HepG2 (cell line): Measurements from ENCODE around the gene KLHL33. TPM values are rescaled to one million over a fixed set of nuclear protein-coding genes. Genes with fewer than 3 reads are reported as not detected.

Experiments used
- FOSL1 ChIP-seq: sonication (generic); formaldehyde crosslinking; IDR thresholded peaks from 2 replicates; pipeline ENCODE4 v1.9.0; 2021; ENCODE audit warnings: missing genetic modification reagents, borderline replicate concordance
- RXRB ChIP-seq: IDR thresholded peaks from 2 replicates; pipeline ENCODE4 v1.6.1; 2016; ENCODE audit warnings: borderline replicate concordance, missing genetic modification reagents, missing compliant biosample characterization
- ZNF7 ChIP-seq: IDR thresholded peaks from 2 replicates; pipeline ENCODE4 v1.6.1; 2016; ENCODE audit warnings: missing biosample characterization, missing genetic modification reagents
- polyA plus RNA-seq, 8 experiments: library from polyadenylated mRNA; depleted of rRNA in 3 of 8; stranded (reverse) in 7 of 8; unstranded in 1 of 8; fragments of >200 nt; fragmentation: Illumina TruSeq in 4 of 8; extraction: Trizol in 4 of 8; gene quantifications; 2 replicates each; pipeline versions ENCODE4 v1.2.1 to v1.2.3, GENCODE V29; 2011 to 2016; ENCODE audit warnings: low read depth in 4 of 8, missing spikeins in 1 of 8, mixed read lengths in 1 of 8; ENCODE audit not compliant: insufficient read depth in 1 of 8
- total RNA-seq, 5 experiments: library from RNA; depleted of rRNA; stranded (reverse); fragments of >200 nt; fragmentation: Illumina TruSeq; extraction: Trizol; gene quantifications; 2 replicates each; pipeline ENCODE4 v1.2.3, GENCODE V29; 2016; ENCODE audit warnings: low read depth in 1 of 5
- TF ChIP-seq, protein P1 (sequence below): sonication (generic); formaldehyde crosslinking; IDR thresholded peaks from 2 replicates; pipeline ENCODE4 v1.5.0; 2020; ENCODE audit warnings: mild to moderate bottlenecking, missing genetic modification reagents, borderline replicate concordance
- TF ChIP-seq, protein P2 (sequence below): sonication (generic); formaldehyde crosslinking; IDR thresholded peaks from 2 replicates; pipeline ENCODE4 v1.4.0; 2020; ENCODE audit warnings: mild to moderate bottlenecking, missing genetic modification reagents
- TF ChIP-seq, protein P3 (sequence below): IDR thresholded peaks from 2 replicates; pipeline ENCODE4 v1.6.1; 2016; ENCODE audit warnings: low read depth, missing genetic modification reagents, missing compliant biosample characterization
- TF ChIP-seq, protein P4 (sequence below): sonication (generic); formaldehyde crosslinking; IDR thresholded peaks from 2 replicates; pipeline ENCODE4 v1.4.0; 2020; ENCODE audit warnings: missing genetic modification reagents
- TF ChIP-seq, protein P5 (sequence below): sonication (generic); formaldehyde crosslinking; IDR thresholded peaks from 2 replicates; pipeline ENCODE4 v1.4.0; 2020; ENCODE audit warnings: mild to moderate bottlenecking, low read depth, missing genetic modification reagents

KLHL33 gene
- total and polyA plus RNA-seq, 2 of the 13 experiments (the other 11 are each of a cell fraction or from before 2014, with no cell fraction given): not detected

DNA sequence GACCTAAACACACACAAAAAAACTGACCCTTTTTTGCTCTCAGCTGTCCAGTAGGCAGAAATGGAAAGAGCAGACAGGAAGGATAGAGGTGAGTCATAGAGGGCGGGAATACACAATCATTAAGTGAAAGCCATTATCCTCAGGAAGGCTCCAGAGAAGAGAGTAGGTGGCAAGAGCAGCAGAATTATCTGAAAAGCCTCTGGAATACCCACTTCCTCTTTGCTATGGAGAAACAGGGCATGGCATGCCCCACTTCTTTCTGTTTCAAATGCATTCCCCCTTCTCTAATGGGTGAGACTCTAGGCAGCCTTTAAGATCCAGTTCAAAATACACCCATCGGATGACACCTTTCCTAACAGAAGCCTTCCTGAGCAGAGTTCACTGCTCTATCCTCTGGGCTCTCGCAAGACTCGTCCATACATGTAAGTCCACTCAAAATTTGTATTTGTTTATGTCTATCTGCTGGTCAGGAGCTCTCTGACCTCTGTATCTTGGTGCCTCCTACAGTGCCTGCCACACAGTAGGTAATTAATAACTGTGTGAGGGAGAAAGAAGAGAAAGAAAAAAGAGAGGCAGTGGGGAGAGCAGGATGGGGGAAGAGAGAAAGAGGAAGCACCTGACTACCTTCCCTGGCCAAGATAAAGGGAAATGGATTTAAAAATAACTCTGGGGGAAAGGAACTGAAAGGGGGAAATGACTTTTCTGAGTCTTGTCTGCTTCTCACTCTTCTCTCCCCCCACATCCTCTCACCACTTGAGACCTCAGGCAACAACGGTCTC, 8.5 kb downstream of the KLHL33 start (continued):
- TF ChIP-seq, protein P1, sequence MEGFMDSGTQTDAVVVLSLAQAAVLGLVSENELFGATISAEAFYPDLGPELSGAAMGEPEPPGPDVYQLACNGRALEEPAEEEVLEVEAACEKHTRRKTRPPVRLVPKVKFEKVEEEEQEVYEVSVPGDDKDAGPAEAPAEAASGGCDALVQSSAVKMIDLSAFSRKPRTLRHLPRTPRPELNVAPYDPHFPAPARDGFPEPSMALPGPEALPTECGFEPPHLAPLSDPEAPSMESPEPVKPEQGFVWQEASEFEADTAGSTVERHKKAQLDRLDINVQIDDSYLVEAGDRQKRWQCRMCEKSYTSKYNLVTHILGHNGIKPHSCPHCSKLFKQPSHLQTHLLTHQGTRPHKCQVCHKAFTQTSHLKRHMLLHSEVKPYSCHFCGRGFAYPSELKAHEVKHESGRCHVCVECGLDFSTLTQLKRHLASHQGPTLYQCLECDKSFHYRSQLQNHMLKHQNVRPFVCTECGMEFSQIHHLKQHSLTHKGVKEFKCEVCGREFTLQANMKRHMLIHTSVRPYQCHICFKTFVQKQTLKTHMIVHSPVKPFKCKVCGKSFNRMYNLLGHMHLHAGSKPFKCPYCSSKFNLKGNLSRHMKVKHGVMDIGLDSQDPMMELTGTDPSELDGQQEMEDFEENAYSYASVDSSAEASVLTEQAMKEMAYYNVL (CRISPR knock-in tag): peak; percentile 60; the same call in 1 of the 2 replicates
- TF ChIP-seq ZNF7 (CRISPR knock-in tag) (no peak), RXRB (CRISPR knock-in tag) (peak; percentile 28; the same call in 1 of the 2 replicates), FOSL1 (CRISPR knock-in tag) (peak; percentile 66; the same call in 1 of the 2 replicates)
- TF ChIP-seq, protein P2, sequence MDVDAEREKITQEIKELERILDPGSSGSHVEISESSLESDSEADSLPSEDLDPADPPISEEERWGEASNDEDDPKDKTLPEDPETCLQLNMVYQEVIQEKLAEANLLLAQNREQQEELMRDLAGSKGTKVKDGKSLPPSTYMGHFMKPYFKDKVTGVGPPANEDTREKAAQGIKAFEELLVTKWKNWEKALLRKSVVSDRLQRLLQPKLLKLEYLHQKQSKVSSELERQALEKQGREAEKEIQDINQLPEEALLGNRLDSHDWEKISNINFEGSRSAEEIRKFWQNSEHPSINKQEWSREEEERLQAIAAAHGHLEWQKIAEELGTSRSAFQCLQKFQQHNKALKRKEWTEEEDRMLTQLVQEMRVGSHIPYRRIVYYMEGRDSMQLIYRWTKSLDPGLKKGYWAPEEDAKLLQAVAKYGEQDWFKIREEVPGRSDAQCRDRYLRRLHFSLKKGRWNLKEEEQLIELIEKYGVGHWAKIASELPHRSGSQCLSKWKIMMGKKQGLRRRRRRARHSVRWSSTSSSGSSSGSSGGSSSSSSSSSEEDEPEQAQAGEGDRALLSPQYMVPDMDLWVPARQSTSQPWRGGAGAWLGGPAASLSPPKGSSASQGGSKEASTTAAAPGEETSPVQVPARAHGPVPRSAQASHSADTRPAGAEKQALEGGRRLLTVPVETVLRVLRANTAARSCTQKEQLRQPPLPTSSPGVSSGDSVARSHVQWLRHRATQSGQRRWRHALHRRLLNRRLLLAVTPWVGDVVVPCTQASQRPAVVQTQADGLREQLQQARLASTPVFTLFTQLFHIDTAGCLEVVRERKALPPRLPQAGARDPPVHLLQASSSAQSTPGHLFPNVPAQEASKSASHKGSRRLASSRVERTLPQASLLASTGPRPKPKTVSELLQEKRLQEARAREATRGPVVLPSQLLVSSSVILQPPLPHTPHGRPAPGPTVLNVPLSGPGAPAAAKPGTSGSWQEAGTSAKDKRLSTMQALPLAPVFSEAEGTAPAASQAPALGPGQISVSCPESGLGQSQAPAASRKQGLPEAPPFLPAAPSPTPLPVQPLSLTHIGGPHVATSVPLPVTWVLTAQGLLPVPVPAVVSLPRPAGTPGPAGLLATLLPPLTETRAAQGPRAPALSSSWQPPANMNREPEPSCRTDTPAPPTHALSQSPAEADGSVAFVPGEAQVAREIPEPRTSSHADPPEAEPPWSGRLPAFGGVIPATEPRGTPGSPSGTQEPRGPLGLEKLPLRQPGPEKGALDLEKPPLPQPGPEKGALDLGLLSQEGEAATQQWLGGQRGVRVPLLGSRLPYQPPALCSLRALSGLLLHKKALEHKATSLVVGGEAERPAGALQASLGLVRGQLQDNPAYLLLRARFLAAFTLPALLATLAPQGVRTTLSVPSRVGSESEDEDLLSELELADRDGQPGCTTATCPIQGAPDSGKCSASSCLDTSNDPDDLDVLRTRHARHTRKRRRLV (CRISPR knock-in tag): no peak
- TF ChIP-seq, protein P3, sequence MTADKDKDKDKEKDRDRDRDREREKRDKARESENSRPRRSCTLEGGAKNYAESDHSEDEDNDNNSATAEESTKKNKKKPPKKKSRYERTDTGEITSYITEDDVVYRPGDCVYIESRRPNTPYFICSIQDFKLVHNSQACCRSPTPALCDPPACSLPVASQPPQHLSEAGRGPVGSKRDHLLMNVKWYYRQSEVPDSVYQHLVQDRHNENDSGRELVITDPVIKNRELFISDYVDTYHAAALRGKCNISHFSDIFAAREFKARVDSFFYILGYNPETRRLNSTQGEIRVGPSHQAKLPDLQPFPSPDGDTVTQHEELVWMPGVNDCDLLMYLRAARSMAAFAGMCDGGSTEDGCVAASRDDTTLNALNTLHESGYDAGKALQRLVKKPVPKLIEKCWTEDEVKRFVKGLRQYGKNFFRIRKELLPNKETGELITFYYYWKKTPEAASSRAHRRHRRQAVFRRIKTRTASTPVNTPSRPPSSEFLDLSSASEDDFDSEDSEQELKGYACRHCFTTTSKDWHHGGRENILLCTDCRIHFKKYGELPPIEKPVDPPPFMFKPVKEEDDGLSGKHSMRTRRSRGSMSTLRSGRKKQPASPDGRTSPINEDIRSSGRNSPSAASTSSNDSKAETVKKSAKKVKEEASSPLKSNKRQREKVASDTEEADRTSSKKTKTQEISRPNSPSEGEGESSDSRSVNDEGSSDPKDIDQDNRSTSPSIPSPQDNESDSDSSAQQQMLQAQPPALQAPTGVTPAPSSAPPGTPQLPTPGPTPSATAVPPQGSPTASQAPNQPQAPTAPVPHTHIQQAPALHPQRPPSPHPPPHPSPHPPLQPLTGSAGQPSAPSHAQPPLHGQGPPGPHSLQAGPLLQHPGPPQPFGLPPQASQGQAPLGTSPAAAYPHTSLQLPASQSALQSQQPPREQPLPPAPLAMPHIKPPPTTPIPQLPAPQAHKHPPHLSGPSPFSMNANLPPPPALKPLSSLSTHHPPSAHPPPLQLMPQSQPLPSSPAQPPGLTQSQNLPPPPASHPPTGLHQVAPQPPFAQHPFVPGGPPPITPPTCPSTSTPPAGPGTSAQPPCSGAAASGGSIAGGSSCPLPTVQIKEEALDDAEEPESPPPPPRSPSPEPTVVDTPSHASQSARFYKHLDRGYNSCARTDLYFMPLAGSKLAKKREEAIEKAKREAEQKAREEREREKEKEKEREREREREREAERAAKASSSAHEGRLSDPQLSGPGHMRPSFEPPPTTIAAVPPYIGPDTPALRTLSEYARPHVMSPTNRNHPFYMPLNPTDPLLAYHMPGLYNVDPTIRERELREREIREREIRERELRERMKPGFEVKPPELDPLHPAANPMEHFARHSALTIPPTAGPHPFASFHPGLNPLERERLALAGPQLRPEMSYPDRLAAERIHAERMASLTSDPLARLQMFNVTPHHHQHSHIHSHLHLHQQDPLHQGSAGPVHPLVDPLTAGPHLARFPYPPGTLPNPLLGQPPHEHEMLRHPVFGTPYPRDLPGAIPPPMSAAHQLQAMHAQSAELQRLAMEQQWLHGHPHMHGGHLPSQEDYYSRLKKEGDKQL (CRISPR knock-in tag): 0 out of 2 replicates have a peak, but pooled peaks have one; percentile 12
- TF ChIP-seq, protein P4, sequence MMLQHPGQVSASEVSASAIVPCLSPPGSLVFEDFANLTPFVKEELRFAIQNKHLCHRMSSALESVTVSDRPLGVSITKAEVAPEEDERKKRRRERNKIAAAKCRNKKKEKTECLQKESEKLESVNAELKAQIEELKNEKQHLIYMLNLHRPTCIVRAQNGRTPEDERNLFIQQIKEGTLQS: peak; percentile 59; the same call in 1 of the 2 replicates
- TF ChIP-seq, protein P5, sequence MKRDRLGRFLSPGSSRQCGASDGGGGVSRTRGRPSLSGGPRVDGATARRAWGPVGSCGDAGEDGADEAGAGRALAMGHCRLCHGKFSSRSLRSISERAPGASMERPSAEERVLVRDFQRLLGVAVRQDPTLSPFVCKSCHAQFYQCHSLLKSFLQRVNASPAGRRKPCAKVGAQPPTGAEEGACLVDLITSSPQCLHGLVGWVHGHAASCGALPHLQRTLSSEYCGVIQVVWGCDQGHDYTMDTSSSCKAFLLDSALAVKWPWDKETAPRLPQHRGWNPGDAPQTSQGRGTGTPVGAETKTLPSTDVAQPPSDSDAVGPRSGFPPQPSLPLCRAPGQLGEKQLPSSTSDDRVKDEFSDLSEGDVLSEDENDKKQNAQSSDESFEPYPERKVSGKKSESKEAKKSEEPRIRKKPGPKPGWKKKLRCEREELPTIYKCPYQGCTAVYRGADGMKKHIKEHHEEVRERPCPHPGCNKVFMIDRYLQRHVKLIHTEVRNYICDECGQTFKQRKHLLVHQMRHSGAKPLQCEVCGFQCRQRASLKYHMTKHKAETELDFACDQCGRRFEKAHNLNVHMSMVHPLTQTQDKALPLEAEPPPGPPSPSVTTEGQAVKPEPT (CRISPR knock-in tag): no peak
